MM.1S (cell line): Measurements from ENCODE around the gene KRTAP10-5.

Source experiments
- DNase-seq: peaks from one replicate; pipeline ENCODE4 v3.0.0-alpha.2; 2015
- H2AFZ ChIP-seq: fragments of 300-600 bp; sonication (generic); 2 replicates; pipeline ENCODE4 v1.6.0; 2016; ENCODE audit warnings: antibody characterized with exemption, low read length
- H3F3A ChIP-seq: fragments of 300-600 bp; sonication (generic); 2 replicates; pipeline ENCODE4 v1.6.1; 2016; ENCODE audit warnings: mild to moderate bottlenecking, antibody characterized with exemption, low read length, moderate library complexity, mixed read lengths; ENCODE audit not compliant: insufficient read depth
- H3K27ac ChIP-seq: fragments of 300-600 bp; sonication (generic); 2 replicates; pipeline ENCODE4 v1.5.1; 2016; ENCODE audit warnings: mild to moderate bottlenecking, low read length
- H3K27me3 ChIP-seq: fragments of 300-600 bp; sonication (generic); replicated peaks from 2 replicates; pipeline ENCODE4 v1.6.0; 2016; ENCODE audit warnings: low read length; ENCODE audit not compliant: insufficient read depth
- H3K36me3 ChIP-seq: fragments of 300-600 bp; sonication (generic); replicated peaks from 2 replicates; pipeline ENCODE4 v1.6.1; 2016; ENCODE audit warnings: mild to moderate bottlenecking, low read length, mixed read lengths; ENCODE audit not compliant: insufficient read depth
- H3K4me1 ChIP-seq: fragments of 300-600 bp; sonication (generic); 2 replicates; pipeline ENCODE4 v1.6.1; 2016; ENCODE audit warnings: low read length, mixed read lengths
- H3K4me2 ChIP-seq: fragments of 300-600 bp; sonication (generic); 2 replicates; pipeline ENCODE4 v1.6.0; 2016; ENCODE audit warnings: low read depth, low read length
- H3K4me3 ChIP-seq: fragments of 300-600 bp; sonication (generic); 2 replicates; pipeline ENCODE4 v1.5.1; 2016; ENCODE audit warnings: low read length, mixed read lengths
- H3K79me2 ChIP-seq: fragments of 300-600 bp; sonication (generic); 2 replicates; pipeline ENCODE4 v1.6.1; 2016; ENCODE audit warnings: mixed run types, low read length, mixed read lengths
- H3K9ac ChIP-seq: fragments of 300-600 bp; sonication (generic); 2 replicates; pipeline ENCODE4 v1.6.1; 2016; ENCODE audit warnings: low read length, mixed read lengths
- H3K9me2 ChIP-seq: fragments of 300-600 bp; sonication (generic); replicated peaks from 2 replicates; pipeline ENCODE4 v1.6.1; 2016; ENCODE audit warnings: mild to moderate bottlenecking, low read length, mixed read lengths; ENCODE audit not compliant: insufficient read depth
- H3K9me3 ChIP-seq: fragments of 300-600 bp; sonication (generic); replicated peaks from 2 replicates; pipeline ENCODE4 v1.6.1; 2016; ENCODE audit warnings: mild to moderate bottlenecking, low read length, mixed read lengths; ENCODE audit not compliant: insufficient read depth
- H4K20me1 ChIP-seq: fragments of 300-600 bp; sonication (generic); 2 replicates; pipeline ENCODE4 v1.6.1; 2016; ENCODE audit warnings: mild to moderate bottlenecking, low read length, moderate library complexity, mixed read lengths; ENCODE audit not compliant: insufficient read depth
- CTCF ChIP-seq: fragments of 300-600 bp; sonication (generic); IDR thresholded peaks from 2 replicates; pipeline ENCODE4 v1.5.1; 2016; ENCODE audit warnings: antibody characterized with exemption, low read length, mixed read lengths
- EZH2 ChIP-seq: fragments of 300-600 bp; sonication (generic); optimal IDR thresholded peaks from 2 replicates; pipeline ENCODE3; 2017; ENCODE audit warnings: low read depth, mild to moderate bottlenecking, antibody characterized with exemption, low read length, mixed read lengths
- EZH2phosphoT487 ChIP-seq: fragments of 300-600 bp; sonication (generic); IDR thresholded peaks from 2 replicates; pipeline ENCODE4 v1.6.1; 2018; ENCODE audit warnings: antibody characterized with exemption, low read length

KRTAP10-5 gene

GRCh38 chr21:44533121-44533890 lies 47.1 kb downstream of the KRTAP10-5 start:
- TF ChIP-seq CTCF (no peak), EZH2phosphoT487 (no peak), EZH2 (no peak)
- H3F3A ChIP-seq: no peaks in the 10 kb centered on the region
- H3K27ac ChIP-seq: no peak overlapping the region

GRCh38 chr21:44532712-44533111 lies 47.7 kb downstream of the KRTAP10-5 start:
- no peak overlapping the region for H3K4me2 ChIP-seq
- H3K4me1 ChIP-seq: no peaks in the 10 kb centered on the region
- H3K79me2 ChIP-seq: no peaks in the 10 kb centered on the region
- H2AFZ ChIP-seq: no peak overlapping the region
- peaks cover 92% of the 10 kb centered on the region for H3K27me3 ChIP-seq
- no peak overlapping the region for H3K9ac ChIP-seq
- no peaks in the 10 kb centered on the region for H4K20me1 ChIP-seq
- no peak overlapping the region for H3K4me3 ChIP-seq
- H3K9me3 ChIP-seq: no peaks in the 10 kb centered on the region
- H3F3A ChIP-seq: no peaks in the 10 kb centered on the region
- no peak for DNase-seq
- H3K36me3 ChIP-seq: no peaks in the 10 kb centered on the region
- TF ChIP-seq EZH2 (no peak), EZH2phosphoT487 (no peak), CTCF (no peak)
- H3K9me2 ChIP-seq: no peaks in the 10 kb centered on the region
- H3K27ac ChIP-seq: no peak overlapping the region

More at GRCh38 chr21:44533121-44533890, 47.1 kb downstream of the KRTAP10-5 start:
- Histone ChIP-seq H3K9ac (no peak overlapping the region), H3K4me1 (no peaks in the 10 kb centered on the region), H3K4me3 (no peak overlapping the region), H2AFZ (no peak overlapping the region), H3K27me3 (peaks cover 92% of the 10 kb centered on the region), H3K9me2 (no peaks in the 10 kb centered on the region), H3K36me3 (no peaks in the 10 kb centered on the region), H3K4me2 (no peak overlapping the region), H3K9me3 (no peaks in the 10 kb centered on the region), H3K79me2 (no peaks in the 10 kb centered on the region), H4K20me1 (no peaks in the 10 kb centered on the region)
- no peak for DNase-seq

- no peaks in the 10 kb centered on the region for H3K79me2 ChIP-seq
- H4K20me1 ChIP-seq: no peaks in the 10 kb centered on the region
- TF ChIP-seq EZH2phosphoT487: no peak
- no peak for DNase-seq
- H3K36me3 ChIP-seq: no peaks in the 10 kb centered on the region
- no peaks in the 10 kb centered on the region for H3K9me3 ChIP-seq
- H3K4me1 ChIP-seq: no peaks in the 10 kb centered on the region
- no peak overlapping the region for H3K27ac ChIP-seq
- H3K27me3 ChIP-seq: peaks cover 92% of the 10 kb centered on the region
- no peaks in the 10 kb centered on the region for H3K9me2 ChIP-seq
- no peak overlapping the region for H3K9ac ChIP-seq
- H3F3A ChIP-seq: no peaks in the 10 kb centered on the region
- no peak overlapping the region for H3K4me3 ChIP-seq
- no peak overlapping the region for H2AFZ ChIP-seq
- no peak overlapping the region for H3K4me2 ChIP-seq
Observed at GRCh38 chr21:44531606-44532564, 48.5 kb downstream of the KRTAP10-5 start.
